Karpas-422 (cell line): ENCODE data around the gene CNTN1. TPM values are rescaled to one million over a fixed set of nuclear protein-coding genes. Genes with fewer than 3 reads are reported as not detected.

Experiments used
- DNase-seq: peaks from one replicate; pipeline ENCODE4 v3.0.0-alpha.2; 2015
- H2AFZ ChIP-seq: fragments of 200-600 bp; sonication (generic); 2 replicates; pipeline ENCODE4 v1.6.1; 2014; ENCODE audit warnings: antibody characterized with exemption, low read length, mixed read lengths
- H3K27ac ChIP-seq: fragments of 200-600 bp; sonication (generic); 2 replicates; pipeline ENCODE4 v1.5.1; 2014; ENCODE audit warnings: mild to moderate bottlenecking, low read length, moderate library complexity
- H3K27me3 ChIP-seq: fragments of 200-600 bp; sonication (generic); 2 replicates; pipeline ENCODE4 v1.6.1; 2014; ENCODE audit warnings: low read length, mixed read lengths
- H3K36me3 ChIP-seq: fragments of 200-600 bp; sonication (generic); 2 replicates; pipeline ENCODE4 v1.6.1; 2014; ENCODE audit warnings: low read length, mixed read lengths; ENCODE audit not compliant: insufficient read depth
- H3K4me1 ChIP-seq: fragments of 200-600 bp; sonication (generic); 2 replicates; pipeline ENCODE4 v1.6.1; 2014; ENCODE audit warnings: mild to moderate bottlenecking, low read length, mixed read lengths
- H3K4me2 ChIP-seq: fragments of 200-600 bp; sonication (generic); 2 replicates; pipeline ENCODE4 v1.6.1; 2014; ENCODE audit warnings: low read length, low read depth, mild to moderate bottlenecking; ENCODE audit not compliant: poor library complexity, severe bottlenecking
- H3K4me3 ChIP-seq: fragments of 200-600 bp; sonication (generic); 2 replicates; pipeline ENCODE4 v1.5.1; 2014; ENCODE audit warnings: mild to moderate bottlenecking, antibody characterized with exemption, low read length, mixed read lengths
- H3K79me2 ChIP-seq: fragments of 200-600 bp; sonication (generic); 2 replicates; pipeline ENCODE4 v1.6.1; 2014; ENCODE audit warnings: mild to moderate bottlenecking, low read length, mixed read lengths
- H3K9ac ChIP-seq: fragments of 200-600 bp; sonication (generic); 2 replicates; pipeline ENCODE4 v1.6.0; 2014; ENCODE audit warnings: low read length
- H3K9me2 ChIP-seq: fragments of 200-600 bp; sonication (generic), shearing (Covaris generic); replicated peaks from 2 replicates; pipeline ENCODE4 v1.6.0; 2014; ENCODE audit warnings: mild to moderate bottlenecking, low read length, moderate library complexity; ENCODE audit not compliant: insufficient read depth
- H3K9me3 ChIP-seq: fragments of 300-700, 200-600 bp; sonication (generic); 2 replicates; pipeline ENCODE4 v1.6.1; 2014; ENCODE audit warnings: low read length, mixed read lengths
- H4K20me1 ChIP-seq: fragments of 200-600 bp; sonication (generic); 2 replicates; pipeline ENCODE4 v1.6.1; 2014; ENCODE audit warnings: mild to moderate bottlenecking, antibody characterized with exemption, low read length, low read depth; ENCODE audit not compliant: insufficient read depth
- total RNA-seq: library from RNA; depleted of rRNA; stranded (reverse); fragments of >200 nt; shearing (Covaris generic); gene quantifications from 2 replicates; pipeline ENCODE4 v1.2.3, GENCODE V29; 2014; ENCODE audit warnings: low replicate concordance

Gene CNTN1
- total RNA-seq, 1 experiment from 2014 or later = not detected

GRCh38 chr12:41055875-41056577 lies 363.8 kb downstream of the CNTN1 start:
- no peak overlapping the region for H3K4me2 ChIP-seq
- H3K4me1 ChIP-seq = no peaks in the 10 kb centered on the region
- H3K27ac ChIP-seq = no peak overlapping the region
- no peaks in the 10 kb centered on the region for H3K27me3 ChIP-seq
- no peaks in the 10 kb centered on the region for H3K79me2 ChIP-seq
- no peaks in the 10 kb centered on the region for H3K36me3 ChIP-seq
- no peak overlapping the region for H3K4me3 ChIP-seq
- H3K9me2 ChIP-seq = peaks cover 4% of the 10 kb centered on the region; the same call in 1 of the 2 replicates
- H3K9me3 ChIP-seq = no peaks in the 10 kb centered on the region
- H4K20me1 ChIP-seq = no peaks in the 10 kb centered on the region
- H3K9ac ChIP-seq = no peak overlapping the region
- DNase-seq = no peak
- peak overlapping the region; percentile 81 for H2AFZ ChIP-seq

- Histone ChIP-seq H4K20me1 (no peaks in the 10 kb centered on the region), H3K4me3 (no peak overlapping the region), H3K4me2 (no peak overlapping the region), H2AFZ (no peak overlapping the region), H3K36me3 (no peaks in the 10 kb centered on the region), H3K9me3 (no peaks in the 10 kb centered on the region), H3K27me3 (no peaks in the 10 kb centered on the region), H3K9me2 (no peaks in the 10 kb centered on the region; the same call in 1 of the 2 replicates), H3K79me2 (no peaks in the 10 kb centered on the region), H3K9ac (no peak overlapping the region), H3K4me1 (no peaks in the 10 kb centered on the region), H3K27ac (no peak overlapping the region)
- DNase-seq = no peak
Observed at GRCh38 chr12:41058266-41058665, 366.0 kb downstream of the CNTN1 start.

GRCh38 chr12:41061192-41061591 lies 369.0 kb downstream of the CNTN1 start:
- Histone ChIP-seq H2AFZ (no peak overlapping the region), H3K9me3 (no peaks in the 10 kb centered on the region), H4K20me1 (no peaks in the 10 kb centered on the region), H3K79me2 (no peaks in the 10 kb centered on the region), H3K4me1 (no peaks in the 10 kb centered on the region), H3K4me3 (no peak overlapping the region), H3K4me2 (no peak overlapping the region), H3K9ac (no peak overlapping the region), H3K27ac (no peak overlapping the region), H3K27me3 (no peaks in the 10 kb centered on the region), H3K36me3 (no peaks in the 10 kb centered on the region), H3K9me2 (no peaks in the 10 kb centered on the region)
- DNase-seq = no peak

- Histone ChIP-seq H3K9me3 (no peaks in the 10 kb centered on the region), H3K4me3 (no peak overlapping the region)
- no peak for DNase-seq
Observed at GRCh38 chr12:41064411-41064810, 372.2 kb downstream of the CNTN1 start.

GRCh38 chr12:41067941-41068645 lies 375.9 kb downstream of the CNTN1 start:
- Histone ChIP-seq H4K20me1 (no peaks in the 10 kb centered on the region), H2AFZ (no peak overlapping the region), H3K9me2 (no peaks in the 10 kb centered on the region), H3K27me3 (no peaks in the 10 kb centered on the region), H3K27ac (no peak overlapping the region), H3K9ac (no peak overlapping the region), H3K36me3 (no peaks in the 10 kb centered on the region), H3K4me3 (no peak overlapping the region), H3K9me3 (no peaks in the 10 kb centered on the region), H3K4me2 (no peak overlapping the region), H3K4me1 (peaks cover 15% of the 10 kb centered on the region), H3K79me2 (no peaks in the 10 kb centered on the region)
- no peak for DNase-seq

More at GRCh38 chr12:41064411-41064810, 372.2 kb downstream of the CNTN1 start:
- Histone ChIP-seq H3K9ac (no peak overlapping the region), H2AFZ (no peak overlapping the region), H3K27me3 (no peaks in the 10 kb centered on the region), H3K4me2 (no peak overlapping the region), H3K4me1 (peaks cover 7% of the 10 kb centered on the region), H3K79me2 (no peaks in the 10 kb centered on the region), H3K27ac (no peak overlapping the region), H3K36me3 (no peaks in the 10 kb centered on the region), H4K20me1 (no peaks in the 10 kb centered on the region), H3K9me2 (no peaks in the 10 kb centered on the region)

GRCh38 chr12:41073633-41074472 lies 381.6 kb downstream of the CNTN1 start:
- H2AFZ ChIP-seq = no peak overlapping the region
- no peaks in the 10 kb centered on the region for H3K36me3 ChIP-seq
- no peaks in the 10 kb centered on the region for H3K79me2 ChIP-seq
- H3K9ac ChIP-seq = peak overlapping the region; percentile 11; the same call in 1 of the 2 replicates
- H3K4me2 ChIP-seq = peak overlapping the region; percentile 64
- no peaks in the 10 kb centered on the region for H3K9me2 ChIP-seq
- no peaks in the 10 kb centered on the region for H3K27me3 ChIP-seq
- no peaks in the 10 kb centered on the region for H3K9me3 ChIP-seq
- H3K4me3 ChIP-seq = peak overlapping the region; percentile 46
- H3K4me1 ChIP-seq = peaks cover 29% of the 10 kb centered on the region
- no peak overlapping the region for H3K27ac ChIP-seq
- H4K20me1 ChIP-seq = no peaks in the 10 kb centered on the region
- DNase-seq = peak; percentile 72

- DNase-seq = no peak
- H2AFZ ChIP-seq = no peak overlapping the region
- no peak overlapping the region for H3K27ac ChIP-seq
- H3K9me2 ChIP-seq = no peaks in the 10 kb centered on the region
- H3K4me1 ChIP-seq = peaks cover 29% of the 10 kb centered on the region
- no peaks in the 10 kb centered on the region for H4K20me1 ChIP-seq
- peak overlapping the region; percentile 64 for H3K4me2 ChIP-seq
- no peaks in the 10 kb centered on the region for H3K36me3 ChIP-seq
- no peaks in the 10 kb centered on the region for H3K9me3 ChIP-seq
- H3K4me3 ChIP-seq = peak overlapping the region; percentile 46; the same call in 1 of the 2 replicates
- no peaks in the 10 kb centered on the region for H3K27me3 ChIP-seq
- no peak overlapping the region for H3K9ac ChIP-seq
- H3K79me2 ChIP-seq = no peaks in the 10 kb centered on the region
Observed at GRCh38 chr12:41074473-41074769, 382.2 kb downstream of the CNTN1 start.

- Histone ChIP-seq H3K4me1 (peaks cover 28% of the 10 kb centered on the region), H3K27ac (no peak overlapping the region), H3K9me2 (no peaks in the 10 kb centered on the region), H3K27me3 (no peaks in the 10 kb centered on the region), H3K9ac (no peak overlapping the region), H3K9me3 (peaks cover 3% of the 10 kb centered on the region; the same call in 1 of the 2 replicates), H4K20me1 (no peaks in the 10 kb centered on the region), H2AFZ (no peak overlapping the region), H3K79me2 (no peaks in the 10 kb centered on the region), H3K4me3 (no peak overlapping the region), H3K4me2 (no peak overlapping the region), H3K36me3 (no peaks in the 10 kb centered on the region)
- no peak for DNase-seq
Observed at GRCh38 chr12:41076114-41076513, 383.9 kb downstream of the CNTN1 start.
